Measurements from ENCODE around the gene ALKBH2. TPM values are rescaled to one million over a fixed set of nuclear protein-coding genes. Genes with fewer than 3 reads are reported as not detected.

The ALKBH2 gene
- total RNA-seq, 3 donors from 2014 or later (not counting 1 experiment from before 2014, with no cell fraction given), result 10.9 to 12.6 (median 11.9) TPM

- 75% methylated on average over 24 of the region's 24 CpGs for WGBS (ENCODE audit: insufficient coverage)
- no peaks in the 10 kb centered on the region for H3K27me3 ChIP-seq (ENCODE audit: control insufficient read depth, insufficient read depth, low read length)
- H3K27ac ChIP-seq (ENCODE audit: low read length), result no peak overlapping the region
- TF ChIP-seq CTCF (IDR thresholded peaks at IDR 0.05), result no peak
- Mint-ChIP-seq H3K27ac (no peak overlapping the region), H3K27me3 (ENCODE audit: low read depth in 2 of 2) (peaks cover 0 to 4% of the 10 kb centered on the region in 2 donors), H3K4me1 (no peaks in the 10 kb centered on the region), H3K36me3 (no peaks in the 10 kb centered on the region), H3K4me3 (no peak overlapping the region), H3K9me3 (no peaks in the 10 kb centered on the region)
- H3K36me3 ChIP-seq (ENCODE audit: control insufficient read depth, insufficient read depth, low read length), result no peaks in the 10 kb centered on the region
- DNase-seq, result no peak
- H3K4me1 ChIP-seq (ENCODE audit: control insufficient read depth, insufficient read depth, low read length), result no peaks in the 10 kb centered on the region
- intact Hi-C loops (cut with micrococcal nuclease), result no loop called here
- no peak for ATAC-seq
- no peak overlapping the region for H3K4me3 ChIP-seq (ENCODE audit: low read length)
- no peaks in the 10 kb centered on the region for H3K9me3 ChIP-seq (ENCODE audit: control insufficient read depth, insufficient read depth, low read length)
These were observed 38.1 kb upstream of the ALKBH2 start for GRCh38 chr12:109131154-109132050.

DNA sequence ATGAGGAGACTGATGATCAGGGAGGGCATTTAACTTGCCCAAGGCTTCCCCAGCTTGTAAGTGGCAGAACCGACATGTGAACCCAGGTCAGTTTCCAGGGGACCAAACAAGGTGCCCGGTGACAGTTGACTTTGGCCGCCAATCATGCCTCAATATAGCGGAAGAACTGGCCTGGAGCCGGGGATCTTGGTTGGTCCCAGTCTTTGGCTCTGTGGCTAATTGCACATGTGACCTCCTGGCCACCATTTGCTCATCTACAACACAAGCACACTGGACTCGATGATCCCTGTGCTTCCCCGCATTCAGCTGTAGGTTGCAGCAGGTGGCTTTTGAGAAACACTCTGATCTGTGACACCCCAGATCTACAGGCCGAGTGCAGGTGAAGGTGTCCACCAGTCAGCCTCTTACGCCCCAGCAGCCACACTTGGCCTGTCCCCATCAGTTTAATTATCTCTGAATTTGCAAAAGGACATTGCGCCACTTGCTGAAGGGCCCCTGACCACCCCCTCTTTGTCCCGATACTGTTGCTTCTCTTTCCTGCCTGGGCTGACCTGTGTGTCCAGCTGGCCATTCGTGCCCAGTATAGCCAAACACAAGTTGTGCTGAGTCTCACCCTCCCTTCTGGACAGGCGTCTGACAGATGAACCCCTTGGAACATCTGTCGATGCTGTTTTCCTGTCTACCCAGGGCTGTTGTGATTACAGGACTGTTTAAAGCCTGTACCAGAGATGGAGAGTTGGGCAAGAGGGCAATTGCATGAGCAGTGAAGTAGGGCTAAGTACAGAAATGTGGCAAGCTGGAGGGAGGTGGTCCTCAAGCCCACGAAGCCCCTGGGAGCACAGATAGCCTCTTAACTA, 37.3 kb upstream of the ALKBH2 start:
- H3K9me3 Mint-ChIP-seq, result no peaks in the 10 kb centered on the region
- intact Hi-C loops (cut with micrococcal nuclease), result no loop called here

DNA sequence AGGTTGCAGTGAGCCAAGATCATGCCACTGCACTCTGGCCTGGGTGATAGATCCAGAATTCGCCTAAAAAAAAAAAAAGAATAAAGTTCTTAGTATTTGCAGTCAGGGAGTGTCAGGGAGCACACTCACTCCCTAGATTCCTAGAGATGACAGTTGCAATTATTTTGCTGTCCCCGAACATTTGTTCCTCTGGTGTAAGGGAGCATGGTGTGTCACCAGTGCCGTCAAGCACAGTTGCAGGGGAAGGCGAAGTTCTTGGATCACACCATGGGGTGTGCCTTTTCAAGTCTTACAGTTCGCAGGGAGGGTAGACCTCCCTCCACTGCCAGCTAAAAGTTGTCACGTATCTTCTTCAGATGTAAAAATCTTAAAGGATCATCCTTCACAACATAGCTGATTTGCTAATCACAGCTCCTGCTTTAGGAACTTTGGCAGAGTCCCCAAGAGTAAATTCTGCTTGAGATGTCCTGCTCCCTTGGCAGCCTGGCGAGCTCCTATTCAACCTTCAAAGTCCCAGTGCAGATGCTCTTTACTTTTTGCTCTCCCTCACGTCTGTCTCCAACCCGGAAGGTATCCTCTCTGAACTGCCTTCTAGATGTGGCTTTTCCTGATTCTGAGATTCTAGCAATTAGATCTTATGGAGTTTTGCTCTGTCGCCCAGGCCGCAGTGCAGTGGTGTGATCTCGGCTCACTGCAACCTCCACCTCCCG, 34.4 kb upstream of the ALKBH2 start:
- no peaks in the 10 kb centered on the region for H3K36me3 Mint-ChIP-seq
- no peak for ATAC-seq

More for the DNA sequence above, 37.3 kb upstream of the ALKBH2 start:
- Histone ChIP-seq H3K4me3 (ENCODE audit: low read length) (no peak overlapping the region), H3K36me3 (ENCODE audit: control insufficient read depth, insufficient read depth, low read length) (no peaks in the 10 kb centered on the region), H3K9me3 (ENCODE audit: control insufficient read depth, insufficient read depth, low read length) (no peaks in the 10 kb centered on the region), H3K27me3 (ENCODE audit: control insufficient read depth, insufficient read depth, low read length) (no peaks in the 10 kb centered on the region), H3K4me1 (ENCODE audit: control insufficient read depth, insufficient read depth, low read length) (no peaks in the 10 kb centered on the region), H3K27ac (ENCODE audit: low read length) (no peak overlapping the region)
- ATAC-seq (no peak), DNase-seq (no peak)
- H3K36me3 Mint-ChIP-seq, result no peaks in the 10 kb centered on the region
- no peak for TF ChIP-seq CTCF (IDR thresholded peaks at IDR 0.05)
- peaks cover 6% of the 10 kb centered on the region in 2 donors for H3K4me1 Mint-ChIP-seq
- 89% methylated on average over 15 of the region's 15 CpGs for WGBS (ENCODE audit: insufficient coverage)
- no peak overlapping the region for H3K4me3 Mint-ChIP-seq
- H3K27ac Mint-ChIP-seq, result no peak overlapping the region
- peaks cover 0 to 4% of the 10 kb centered on the region in 2 donors for H3K27me3 Mint-ChIP-seq (ENCODE audit: low read depth in 2 of 2)

More for the DNA sequence above, 34.4 kb upstream of the ALKBH2 start:
- H3K9me3 Mint-ChIP-seq, result no peaks in the 10 kb centered on the region
- H3K4me1 ChIP-seq (ENCODE audit: control insufficient read depth, insufficient read depth, low read length), result no peaks in the 10 kb centered on the region
- WGBS (ENCODE audit: insufficient coverage), result 95% methylated on average over 13 of the region's 13 CpGs
- H3K27me3 ChIP-seq (ENCODE audit: control insufficient read depth, insufficient read depth, low read length), result no peaks in the 10 kb centered on the region
- no peak overlapping the region for H3K4me3 Mint-ChIP-seq
- no peak overlapping the region for H3K4me3 ChIP-seq (ENCODE audit: low read length)
- no peaks in the 10 kb centered on the region for H3K36me3 ChIP-seq (ENCODE audit: control insufficient read depth, insufficient read depth, low read length)
- H3K9me3 ChIP-seq (ENCODE audit: control insufficient read depth, insufficient read depth, low read length), result no peaks in the 10 kb centered on the region
- intact Hi-C loops (cut with micrococcal nuclease), result no loop called here
- H3K27me3 Mint-ChIP-seq (ENCODE audit: low read depth in 2 of 2), result peaks cover 0 to 4% of the 10 kb centered on the region in 2 donors
- TF ChIP-seq CTCF (IDR thresholded peaks at IDR 0.05), result no peak
- no peak overlapping the region for H3K27ac ChIP-seq (ENCODE audit: low read length)
- no peak for DNase-seq
- H3K27ac Mint-ChIP-seq, result no peak overlapping the region
- H3K4me1 Mint-ChIP-seq, result peaks cover 6 to 10% of the 10 kb centered on the region in 2 donors

All from natural killer cell (primary cell).